Fibroblast of skin of right biceps (primary cell): ENCODE results near the gene RSRC2.
"Not testable (repeated sequence)": the region's sequence is repeated elsewhere in the genome, so short reads cannot be mapped to it uniquely, and the experiment has no call there.

Experiments used
- DNase-seq: peaks from one replicate; pipeline ENCODE4 v3.0.0-alpha.2; 2013

RSRC2 gene, protein sequence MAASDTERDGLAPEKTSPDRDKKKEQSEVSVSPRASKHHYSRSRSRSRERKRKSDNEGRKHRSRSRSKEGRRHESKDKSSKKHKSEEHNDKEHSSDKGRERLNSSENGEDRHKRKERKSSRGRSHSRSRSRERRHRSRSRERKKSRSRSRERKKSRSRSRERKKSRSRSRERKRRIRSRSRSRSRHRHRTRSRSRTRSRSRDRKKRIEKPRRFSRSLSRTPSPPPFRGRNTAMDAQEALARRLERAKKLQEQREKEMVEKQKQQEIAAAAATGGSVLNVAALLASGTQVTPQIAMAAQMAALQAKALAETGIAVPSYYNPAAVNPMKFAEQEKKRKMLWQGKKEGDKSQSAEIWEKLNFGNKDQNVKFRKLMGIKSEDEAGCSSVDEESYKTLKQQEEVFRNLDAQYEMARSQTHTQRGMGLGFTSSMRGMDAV

DNA sequence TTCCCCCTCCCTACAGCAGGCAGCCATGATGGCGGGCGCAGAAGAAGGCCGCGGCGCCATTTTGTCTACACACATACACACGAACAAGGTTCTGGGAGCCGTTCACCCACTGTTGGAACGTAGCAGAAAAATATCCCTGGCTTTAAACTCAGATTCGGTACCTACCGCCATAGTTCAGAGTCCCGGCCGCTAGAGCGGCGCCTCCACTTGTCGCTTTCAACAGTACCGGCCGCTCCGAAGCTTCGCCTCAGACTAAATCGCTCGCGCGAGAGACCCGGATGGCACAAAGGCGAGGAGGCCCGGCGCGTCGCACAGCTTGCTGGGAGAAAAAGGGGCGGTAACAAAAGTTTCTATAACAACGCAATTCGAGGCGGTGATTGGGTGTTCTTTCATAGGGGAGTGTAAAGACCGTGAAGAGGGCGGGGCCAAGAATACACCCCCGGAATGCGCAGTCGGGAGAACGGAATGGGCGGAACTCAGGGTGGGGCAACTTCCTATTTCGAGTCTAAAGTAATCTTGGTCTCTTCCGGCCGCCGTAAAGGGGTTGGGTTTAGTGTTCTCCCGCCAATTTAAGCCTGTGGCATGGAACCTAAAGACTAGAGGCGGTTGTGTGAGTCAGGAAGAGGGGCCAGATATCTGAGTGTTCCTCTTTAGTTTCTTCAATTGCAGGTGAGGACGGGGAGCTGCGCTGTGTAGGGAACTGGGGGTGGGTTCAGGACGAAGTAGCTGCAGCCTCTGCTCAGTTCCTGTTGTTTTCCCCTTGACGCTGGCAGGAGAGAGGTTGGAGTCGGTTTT is at the start of gene RSRC2, which contains the start of gene KNTC1:
Gene RSRC2 (minus strand): TSS at position 254 of the 795 bp plus-strand sequence. CDS start 83 bp downstream, at position 171.
Gene KNTC1 (plus strand): TSS at position 567 of the 795 bp plus-strand sequence. CDS start 2,815 bp downstream, outside the sequence.
- peak; percentile 100 for DNase-seq

DNA sequence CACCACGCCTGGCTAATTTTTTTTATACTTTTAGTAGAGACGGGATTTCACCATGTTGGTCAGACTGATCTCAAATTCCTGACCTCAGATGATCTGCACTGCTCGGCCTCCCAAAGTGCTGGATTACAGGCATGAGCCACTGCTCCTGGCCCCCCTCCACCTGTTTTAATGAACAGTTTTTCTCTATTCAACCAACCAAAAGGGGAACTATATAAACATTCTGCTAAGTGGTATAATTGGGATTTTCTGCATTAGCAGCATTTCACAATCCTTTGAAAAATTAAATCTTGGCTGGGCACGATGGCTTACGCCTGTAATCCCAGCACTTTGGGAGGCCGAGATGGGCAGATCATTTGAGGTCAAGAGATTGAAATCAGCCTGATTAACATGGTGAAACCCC is 45.1 kb upstream of the RSRC2 start:
- DNase-seq: no peak

DNA sequence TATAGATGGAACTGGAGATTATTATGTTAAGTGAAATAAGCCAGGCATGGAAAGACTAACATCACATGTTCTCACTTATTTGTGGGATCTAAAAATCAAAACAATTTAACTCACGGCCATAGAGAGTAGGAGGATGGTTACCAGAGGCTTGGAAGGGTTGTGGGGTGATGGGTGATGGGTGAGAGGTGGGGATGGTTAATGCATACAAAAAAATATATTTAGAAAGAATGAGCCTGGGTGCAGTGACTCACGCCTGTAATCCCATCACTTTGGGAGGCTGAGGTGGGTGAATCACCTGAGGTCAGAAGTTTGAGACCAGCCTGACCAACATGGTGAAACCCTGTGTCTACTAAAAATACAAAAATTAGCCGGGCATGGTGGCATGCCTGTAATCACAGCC is 43.3 kb upstream of the RSRC2 start:
- DNase-seq: peak; percentile 35

DNA sequence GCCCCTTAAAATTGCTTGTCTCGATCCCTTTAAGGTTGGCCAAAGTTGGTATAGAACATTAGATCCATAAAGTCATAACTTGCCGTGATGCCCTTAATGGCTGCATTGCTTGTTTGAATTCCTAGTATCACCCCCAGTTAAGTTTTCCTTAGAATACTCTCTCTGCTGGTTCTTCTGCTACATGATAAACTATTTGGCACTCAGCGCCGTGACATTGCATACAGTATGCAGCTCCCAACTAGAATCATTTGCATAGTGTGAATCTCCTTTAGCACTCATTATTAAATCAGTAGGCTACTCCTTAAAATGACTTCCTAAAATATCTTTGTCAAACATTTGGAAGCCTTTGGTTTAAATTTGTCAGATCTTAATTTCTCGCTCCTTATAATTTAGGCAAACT is 42.6 kb upstream of the RSRC2 start:
- no peak for DNase-seq

DNA sequence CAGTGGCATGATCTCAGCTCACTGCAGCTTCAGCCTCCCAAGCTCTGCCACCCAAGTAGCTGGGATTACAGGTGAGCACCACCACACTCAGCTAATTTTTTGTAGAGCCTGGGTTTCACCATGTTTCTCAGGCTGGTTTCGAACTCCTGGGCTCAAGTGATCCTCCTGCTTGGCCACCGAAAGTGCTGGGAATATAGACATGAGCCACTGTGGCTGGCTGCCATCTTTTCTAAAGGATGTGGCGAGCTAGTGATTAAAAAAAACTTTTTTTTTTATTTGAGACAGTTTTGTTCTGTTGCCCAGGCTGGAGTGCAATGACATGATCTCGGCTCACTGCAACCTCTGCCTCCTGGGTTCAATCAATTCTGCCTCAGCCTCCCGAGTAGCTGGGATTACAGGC is 40.1 kb upstream of the RSRC2 start:
- not testable (repeated sequence) for DNase-seq

DNA sequence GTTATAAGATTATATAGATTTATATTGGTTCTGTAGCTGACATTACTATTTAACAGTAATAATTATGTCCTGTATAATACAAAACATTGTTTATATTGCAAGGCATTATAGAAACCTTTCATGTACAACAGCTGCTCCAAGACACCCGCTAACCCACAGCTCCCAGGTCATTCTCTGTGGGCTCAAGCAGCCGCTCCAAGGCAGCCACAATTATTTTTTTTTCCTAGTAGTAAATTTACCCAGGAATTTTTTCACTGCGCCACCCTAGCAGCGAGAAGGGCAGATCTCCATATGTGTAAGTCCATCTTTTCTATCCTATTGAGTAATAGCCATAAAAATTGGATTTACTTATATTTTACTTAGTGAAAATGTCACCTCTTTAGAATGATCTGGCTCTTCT is 36.6 kb upstream of the RSRC2 start:
- DNase-seq: no peak

DNA sequence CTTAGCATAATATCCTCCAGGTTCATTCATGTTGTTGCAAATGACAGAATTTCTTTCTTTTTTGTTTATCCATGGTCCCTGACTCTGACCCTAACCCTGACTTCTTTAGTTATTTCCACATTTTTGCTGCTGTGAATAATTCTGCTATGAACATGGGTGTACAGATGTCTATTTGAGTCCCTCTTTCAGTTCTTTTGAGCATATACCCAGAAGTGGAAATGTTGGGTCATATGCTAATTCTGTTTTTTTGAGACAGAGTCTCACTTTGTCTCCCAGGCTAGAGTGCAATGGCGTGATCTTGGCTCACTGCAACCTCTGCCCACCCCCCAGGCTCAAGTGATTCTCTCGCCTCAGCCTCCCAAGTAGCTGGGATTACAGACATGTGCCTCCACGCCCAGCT is 33.4 kb upstream of the RSRC2 start:
- no peak for DNase-seq

DNA sequence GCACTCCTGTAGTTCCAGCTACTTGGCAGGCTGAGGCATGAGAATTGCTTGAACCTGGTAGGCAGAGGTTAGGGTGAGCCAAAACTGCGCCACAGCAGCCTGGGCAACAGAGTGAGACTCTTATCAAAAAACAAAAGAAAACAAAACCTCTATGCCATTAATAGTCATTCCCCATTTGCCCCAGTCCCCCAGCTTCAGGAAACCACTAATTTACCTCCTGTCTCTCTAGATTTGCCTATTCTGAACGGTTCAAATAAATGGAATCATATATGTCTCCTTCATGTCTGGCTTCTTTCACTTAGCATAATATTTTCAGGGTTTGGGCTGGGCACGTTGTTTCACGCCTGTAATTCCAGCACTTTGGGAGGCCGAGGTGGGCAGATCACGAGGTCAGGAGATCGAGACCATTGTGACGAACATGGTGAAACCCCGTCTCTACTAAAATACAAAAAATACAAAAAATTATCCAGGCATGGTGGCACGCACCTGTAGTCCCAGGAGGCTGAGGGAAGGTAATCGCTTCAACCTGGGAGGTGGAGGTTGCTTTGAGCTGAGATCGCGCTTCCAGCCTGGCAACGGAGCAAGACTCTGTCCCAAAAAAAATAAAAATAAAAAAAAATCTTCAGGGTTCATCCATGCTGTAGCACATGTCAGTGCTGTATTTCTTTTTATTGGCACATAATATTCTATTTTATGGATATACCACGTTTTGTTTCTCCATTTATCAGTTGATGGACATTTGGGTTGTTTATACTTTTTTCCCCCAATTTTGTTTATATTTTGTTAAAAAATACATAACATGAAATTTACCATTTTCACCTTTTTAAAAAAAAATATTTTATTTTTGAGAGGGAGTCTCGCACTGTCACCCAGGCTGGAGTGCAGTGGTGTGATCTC is 32.3 kb upstream of the RSRC2 start:
- no peak for DNase-seq

DNA sequence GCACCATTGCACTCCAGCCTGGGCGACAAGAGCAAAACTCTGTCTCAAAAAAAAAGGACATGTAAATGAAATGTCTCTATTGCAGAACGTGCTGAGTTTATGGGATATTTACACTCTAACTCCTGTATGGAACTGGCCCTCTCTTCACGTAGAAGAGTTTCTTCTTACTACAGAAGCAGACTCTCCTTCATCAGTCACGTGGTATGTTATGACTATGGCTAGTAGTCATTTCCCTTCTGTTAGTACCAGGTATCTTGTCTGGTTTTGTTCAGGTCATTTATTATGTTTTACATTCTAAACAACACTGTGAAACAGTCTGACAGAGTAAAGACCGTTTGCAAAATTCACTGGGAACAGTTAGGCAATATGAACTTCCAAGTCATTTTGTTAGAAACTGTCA is 20.6 kb upstream of the RSRC2 start:
- DNase-seq: no peak

DNA sequence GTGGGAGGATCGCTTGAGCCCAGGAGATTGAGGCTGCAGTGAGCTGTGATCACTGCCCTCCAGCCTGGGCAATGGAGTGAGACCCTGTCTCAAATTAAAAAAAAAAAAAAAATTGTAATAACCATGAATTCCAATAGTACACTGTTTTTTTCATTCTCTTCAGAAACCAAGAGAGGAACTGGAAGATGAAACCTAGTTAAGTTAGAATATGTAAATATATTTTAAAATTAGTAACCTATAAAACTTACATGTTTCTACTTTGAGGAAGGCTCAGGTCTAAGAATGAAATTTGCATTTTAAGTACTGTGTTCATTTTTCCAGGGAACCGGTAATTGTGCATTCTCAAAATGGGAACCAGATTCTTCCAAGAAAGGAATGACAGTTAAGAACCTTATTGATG is 19.1 kb upstream of the RSRC2 start:
- DNase-seq: no peak

DNA sequence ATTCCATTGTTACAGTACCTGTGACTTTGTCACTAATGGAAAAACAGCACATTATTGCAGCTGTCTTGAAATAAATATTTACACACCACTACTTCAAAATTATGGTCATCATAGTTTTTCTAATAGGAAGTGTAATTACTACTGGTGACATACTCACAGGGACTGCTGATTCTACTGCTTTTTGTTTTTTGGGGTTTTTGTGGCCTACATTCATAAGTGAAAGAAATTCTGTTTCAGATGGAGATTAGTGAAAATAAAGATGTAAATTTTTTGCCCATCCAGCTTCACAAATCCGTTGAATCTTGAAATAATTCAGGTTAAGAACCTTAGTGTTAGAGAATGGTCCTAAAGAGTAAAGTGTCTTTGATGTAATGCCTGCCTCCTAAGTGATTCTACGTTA is 17.8 kb upstream of the RSRC2 start:
- no peak for DNase-seq

DNA sequence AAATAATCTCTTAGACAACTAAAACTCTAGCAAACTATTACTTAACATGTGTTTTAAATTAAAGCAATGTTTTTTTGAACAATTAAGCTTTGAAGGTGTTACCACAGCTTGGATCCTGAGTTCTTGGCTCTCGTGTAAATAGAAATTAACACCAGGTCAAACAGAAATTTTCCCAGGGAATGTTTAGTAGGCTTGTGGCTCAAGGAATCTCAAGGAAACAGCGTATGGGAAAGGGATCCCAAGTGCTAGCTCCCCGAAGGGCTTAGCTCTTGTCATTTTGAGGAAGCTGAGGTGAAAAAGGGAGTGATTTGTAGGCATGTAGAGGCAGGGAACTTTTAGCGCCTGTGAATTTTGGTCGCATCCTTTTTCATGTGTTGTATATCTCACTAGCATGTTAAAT is 11.8 kb upstream of the RSRC2 start:
- no peak for DNase-seq

DNA sequence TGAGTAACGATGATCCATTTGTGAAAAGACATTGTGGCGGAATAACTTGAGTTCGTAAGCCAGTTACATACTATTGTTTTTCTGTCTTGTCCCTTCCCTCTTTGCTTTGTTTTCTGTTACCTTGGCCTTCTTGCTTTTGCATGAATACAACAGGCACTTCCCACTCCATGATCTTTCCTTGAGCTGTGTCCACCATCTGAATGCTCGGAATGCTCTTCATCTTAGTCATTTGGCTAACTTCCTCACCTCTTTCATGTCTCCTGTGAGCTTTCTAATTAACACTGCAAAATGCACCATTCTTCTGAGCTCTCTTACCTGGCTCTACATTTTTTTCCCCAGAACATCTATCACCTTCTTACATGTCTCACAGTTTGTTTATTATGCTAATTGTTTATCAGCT is 10.3 kb upstream of the RSRC2 start:
- no peak for DNase-seq

DNA sequence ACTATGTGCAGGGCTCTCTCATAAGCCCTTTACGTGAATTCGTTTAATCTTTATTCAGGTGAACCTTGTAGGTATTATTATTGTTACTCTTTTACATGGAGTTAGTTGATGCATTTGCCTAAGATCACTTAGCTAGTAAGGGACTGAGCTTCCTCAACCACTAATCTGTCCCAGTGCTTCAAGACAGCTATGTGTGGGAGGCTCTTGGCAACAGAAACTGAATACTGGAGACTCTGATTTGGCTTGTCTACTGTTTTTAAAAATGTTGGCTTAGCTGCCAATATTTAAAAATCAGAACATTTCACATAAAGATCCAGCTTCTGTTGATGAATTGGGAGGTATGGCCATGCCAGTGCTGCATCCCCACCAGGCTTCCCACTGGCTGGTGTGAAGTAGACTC is 7.1 kb upstream of the RSRC2 start:
- no peak for DNase-seq

DNA sequence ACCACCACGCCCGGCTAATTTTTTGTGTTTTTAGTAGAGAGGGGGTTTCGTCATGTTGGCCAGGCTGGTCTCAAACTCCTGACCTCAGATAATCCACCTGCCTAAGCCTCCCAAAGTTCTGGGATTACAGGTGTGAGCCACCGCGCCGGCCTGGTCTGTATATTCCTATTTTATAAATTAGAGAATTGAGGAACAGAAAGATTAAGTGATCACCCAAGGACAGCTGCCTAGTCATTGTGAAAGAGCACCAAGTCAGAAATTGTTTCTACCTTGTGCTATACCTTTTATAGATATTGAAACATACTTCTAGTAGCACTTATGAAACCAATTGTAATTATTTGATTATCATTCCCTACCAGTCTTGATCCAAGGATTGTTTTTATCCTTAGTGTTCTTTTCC is 2.3 kb upstream of the RSRC2 start:
- no peak for DNase-seq

DNA sequence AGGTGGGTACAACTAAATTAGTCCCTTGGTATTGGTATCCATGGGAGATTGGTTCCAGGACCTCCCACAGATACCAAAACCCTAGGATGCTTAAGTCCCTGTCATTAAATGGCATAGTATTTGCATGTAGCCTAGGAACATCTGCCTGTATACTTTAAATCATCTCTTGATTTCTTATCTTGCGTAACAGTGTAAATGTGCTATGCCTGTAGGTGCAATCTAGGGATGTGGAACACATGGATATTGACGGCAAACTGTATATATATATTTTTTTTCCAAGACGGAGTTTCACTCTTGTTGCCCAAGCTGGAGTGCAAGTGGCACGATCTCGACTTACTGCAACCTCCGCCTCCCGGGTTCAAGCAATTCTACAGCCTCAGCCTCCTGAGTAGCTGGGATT is 1.8 kb upstream of the RSRC2 start:
- no peak for DNase-seq

DNA sequence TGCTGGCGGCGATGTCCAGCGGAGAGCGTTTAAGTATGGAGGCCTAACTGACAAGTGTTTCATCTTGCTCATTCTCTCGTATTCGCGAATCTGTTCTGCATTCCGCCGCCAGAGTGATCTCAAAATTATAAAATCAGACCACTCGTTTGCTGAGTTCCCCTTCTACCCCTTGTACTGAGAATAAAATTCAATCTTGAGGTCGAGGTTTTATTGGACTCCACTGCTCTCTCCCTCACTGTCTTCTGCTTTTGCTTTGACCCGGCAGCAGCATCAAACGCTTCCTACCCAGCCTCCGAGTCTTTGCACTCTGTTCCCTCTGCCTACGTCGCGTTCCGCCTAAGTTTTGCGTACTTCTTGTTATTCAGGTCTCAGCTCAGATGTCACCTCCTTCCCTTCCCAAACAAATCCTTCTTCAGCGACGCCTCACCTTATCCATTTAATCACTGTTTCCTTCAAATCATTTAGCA is 775 bp upstream of the RSRC2 start:
- peak; percentile 22 for DNase-seq

DNA sequence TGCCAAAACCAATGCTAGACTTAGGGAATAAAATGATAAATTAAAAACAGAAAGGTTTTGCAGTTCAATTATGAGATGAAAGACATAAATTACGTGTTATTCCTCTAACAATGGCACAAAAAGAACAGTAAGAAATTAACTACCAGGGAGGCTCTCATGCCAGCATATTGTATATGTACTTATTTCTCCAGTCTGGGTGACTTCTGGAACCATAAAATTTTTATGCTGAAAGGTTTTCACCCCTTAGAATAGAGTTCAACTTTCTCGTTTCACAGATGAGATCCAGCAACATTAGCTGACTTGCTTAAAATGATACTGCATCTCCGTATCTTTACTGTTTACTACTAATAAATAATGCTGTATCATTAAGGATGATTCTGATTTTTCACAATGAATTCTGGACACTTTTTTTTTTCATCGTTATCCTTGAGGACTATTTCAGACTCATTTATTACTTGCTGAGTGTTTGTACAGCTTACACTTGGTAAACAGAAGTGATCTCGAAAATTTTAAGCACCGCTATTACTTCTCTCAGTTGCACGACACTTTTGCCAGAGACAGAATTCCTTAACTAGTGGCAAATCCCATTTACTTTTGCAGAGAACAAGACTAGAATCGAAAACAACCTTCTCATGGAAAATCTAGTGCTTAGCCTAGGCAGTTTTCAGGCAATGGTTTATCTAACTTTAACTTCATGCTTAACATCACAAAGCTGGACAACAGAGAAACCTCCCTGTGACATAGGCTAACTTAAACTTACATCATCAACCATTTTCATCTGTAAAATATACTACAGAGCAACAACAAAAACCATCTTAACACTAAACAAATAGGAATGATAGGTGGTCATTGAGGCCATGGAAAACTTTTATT is 2.7 kb downstream of the RSRC2 start:
- DNase-seq: no peak

DNA sequence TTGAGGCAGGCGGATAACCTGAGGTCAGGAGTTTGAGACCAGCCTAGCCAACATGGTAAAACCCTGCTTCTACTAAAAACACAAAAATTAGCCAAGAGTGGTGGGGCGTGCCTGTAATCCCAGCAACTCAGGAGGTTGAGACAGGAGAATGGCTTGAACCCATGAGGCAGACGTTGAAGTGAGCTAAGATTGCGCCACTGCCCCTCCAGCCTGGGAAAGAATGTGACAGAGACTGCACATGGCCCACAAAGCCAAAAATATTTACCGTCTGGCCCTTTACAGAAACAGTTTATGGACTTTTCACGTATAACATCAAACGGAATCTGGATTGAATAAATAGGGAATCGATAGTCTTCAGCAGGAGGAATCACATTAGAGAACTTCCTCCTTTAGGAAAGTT is 3.5 kb downstream of the RSRC2 start:
- peak; percentile 61 for DNase-seq

DNA sequence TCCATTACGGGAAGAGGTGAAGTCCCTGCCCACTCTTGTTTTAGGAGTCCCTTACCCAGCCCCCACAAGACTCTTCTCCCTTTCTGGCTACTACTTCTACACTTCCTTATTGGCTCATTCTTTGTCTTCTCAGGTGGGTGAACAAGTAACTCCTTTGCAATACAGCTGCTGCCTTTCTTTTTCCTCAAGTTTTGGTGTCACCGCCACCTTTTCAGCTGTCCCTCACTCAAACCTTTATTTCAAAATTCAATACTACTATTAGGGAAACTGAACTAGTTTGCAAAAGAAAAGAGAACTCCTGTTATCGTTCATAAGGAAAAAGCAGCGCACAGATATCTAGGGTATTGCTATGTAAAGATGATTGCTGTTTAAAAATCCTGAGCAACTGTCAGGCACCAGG is 6.1 kb downstream of the RSRC2 start:
- no peak for DNase-seq

DNA sequence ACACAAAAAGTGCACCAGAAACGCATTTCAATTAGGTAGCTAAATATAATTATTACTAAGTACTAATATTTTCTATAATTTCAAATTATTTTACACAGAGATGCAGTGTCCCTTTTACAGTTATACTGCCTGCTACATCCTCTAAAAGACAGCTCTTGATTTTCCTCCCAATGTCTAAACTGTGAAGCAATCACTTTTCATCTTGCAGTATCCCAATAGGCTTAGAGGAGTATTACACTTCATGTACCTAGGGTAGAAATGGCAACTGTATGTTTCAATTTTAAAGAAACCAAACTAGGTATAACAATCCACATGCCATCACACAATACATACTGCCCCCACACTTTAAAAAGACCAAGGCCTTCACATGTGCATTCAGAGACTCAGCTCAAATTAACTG is 7.3 kb downstream of the RSRC2 start:
- DNase-seq: no peak

DNA sequence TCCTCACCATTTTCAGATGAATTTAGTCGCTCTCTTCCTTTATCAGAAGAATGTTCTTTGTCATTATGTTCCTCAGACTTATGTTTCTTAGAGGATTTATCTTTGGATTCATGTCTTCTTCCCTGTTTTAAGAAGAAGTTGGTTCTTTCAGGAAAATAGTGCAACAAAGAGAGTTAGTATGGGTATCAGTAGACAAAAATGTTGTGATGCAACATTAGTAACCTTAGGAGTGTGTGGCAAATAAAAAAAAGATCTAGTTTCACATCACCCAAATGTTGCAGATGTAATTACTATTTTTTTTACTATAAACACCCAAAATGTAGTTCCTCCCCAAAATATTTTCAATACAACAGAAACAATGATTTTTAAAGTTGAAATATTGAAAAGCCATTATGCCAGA is 7.8 kb downstream of the RSRC2 start:
- no peak for DNase-seq
